ENCODE results near the gene RNF166.

GRCh38 chr16:88736088-88736487 lies 29.9 kb upstream of the RNF166 start:
- TF ChIP-seq REST (IDR thresholded peaks at IDR 0.05; ENCODE audit: insufficient read depth in 1 of 2, low read depth in 2 of 2, low read length in 2 of 2): no peak
- no peak for TF ChIP-seq POLR2AphosphoS5 (IDR thresholded peaks at IDR 0.05; ENCODE audit: low read depth, low read length)
- no peak for TF ChIP-seq SIN3A (IDR thresholded peaks at IDR 0.05; ENCODE audit: borderline replicate concordance, insufficient read depth, low read length)
- no peak for TF ChIP-seq TAF1 (IDR thresholded peaks at IDR 0.05; ENCODE audit: borderline replicate concordance, insufficient read depth, low read length)

All from PFSK-1 (cell line).